ENCODE data around the gene HOXC6. TPM values are rescaled to one million over a fixed set of nuclear protein-coding genes. Genes with fewer than 3 reads are reported as not detected.

The HOXC6 gene
- total and polyA plus RNA-seq, 2 of the 8 experiments (the other 6 are each of a cell fraction or from before 2014, with no cell fraction given) = not detected

GRCh38 chr12:54056110-54056509, 27.9 kb downstream of the HOXC6 start:
- Histone ChIP-seq H3K9me3 (ENCODE audit: insufficient read depth in 2 of 2, low read depth in 1 of 2, low read length in 1 of 2) (no peaks in the 10 kb centered on the region), H2BK120ac (replicated peaks; ENCODE audit: low read depth, low read length) (no peak overlapping the region), H2AFZ (ENCODE audit: low read length) (no peak overlapping the region), H3K14ac (ENCODE audit: insufficient read length) (no peak overlapping the region), H3K4me1 (replicated peaks in 1 of 4; ENCODE audit: control insufficient read depth in 3 of 4, insufficient read depth in 4 of 4, low read length in 3 of 4) (peaks cover 4 to 25% (median 10%) of the 10 kb centered on the region in 4 experiments), H3K18ac (ENCODE audit: extremely low read depth, low read length) (no peak overlapping the region), H3K23ac (ENCODE audit: insufficient read length) (no peak overlapping the region), H2BK15ac (ENCODE audit: low read length) (no peak overlapping the region), H4K91ac (replicated peaks; ENCODE audit: insufficient read length, low read length) (no peak overlapping the region), H3K4ac (replicated peaks; ENCODE audit: insufficient read length, low read depth, low read length) (no peak overlapping the region), H3K79me1 (ENCODE audit: low read depth, low read length) (no peaks in the 10 kb centered on the region), H2BK20ac (ENCODE audit: low read length) (no peak overlapping the region), H3K27me3 (replicated peaks in 1 of 4; ENCODE audit: control insufficient read depth in 3 of 4, extremely low read depth in 1 of 4, insufficient read depth in 3 of 4, low read length in 3 of 4) (peaks cover 95 to 100% (median 99%) of the 10 kb centered on the region in 4 experiments), H3K4me2 (ENCODE audit: insufficient read depth in 1 of 2, low read depth in 2 of 2, low read length in 2 of 2) (no peak overlapping the region; a peak in 1 of 4 replicates), H4K8ac (ENCODE audit: extremely low read depth, insufficient read depth, low read length) (no peak overlapping the region), H2BK5ac (ENCODE audit: low read depth, low read length) (no peak overlapping the region), H3K23me2 (ENCODE audit: low read depth, low read length) (peaks cover 3% of the 10 kb centered on the region), H3K79me2 (ENCODE audit: control insufficient read depth in 1 of 2, insufficient read depth in 2 of 2, low read length in 2 of 2) (no peaks in the 10 kb centered on the region), H4K20me1 (replicated peaks in 1 of 2; ENCODE audit: control insufficient read depth in 1 of 2, insufficient read depth in 2 of 2, low read length in 2 of 2) (peaks cover 9% of the 10 kb centered on the region in 2 experiments), H3K4me3 (ENCODE audit: extremely low read depth in 1 of 4, insufficient read depth in 2 of 4, low read depth in 3 of 4, low read length in 4 of 4) (no peak overlapping the region), H3K56ac (replicated peaks; ENCODE audit: insufficient read length, low read depth, low read length) (no peak overlapping the region), H2BK12ac (ENCODE audit: low read depth, low read length) (no peak overlapping the region), H3K9ac (replicated peaks in 1 of 4; ENCODE audit: extremely low read depth in 1 of 4, low read depth in 3 of 4, low read length in 3 of 4) (no peak overlapping the region), H3K36me3 (ENCODE audit: control insufficient read depth in 2 of 4, insufficient read depth in 4 of 4, low read length in 3 of 4) (no peaks in the 10 kb centered on the region; a peak in 1 of 8 replicates), H3K27ac (ENCODE audit: low read depth, low read length) (no peak overlapping the region), H4K5ac (ENCODE audit: insufficient read length, low read depth, low read length) (no peak overlapping the region), H2AK5ac (ENCODE audit: low read depth, low read length) (no peak overlapping the region)
- no peak for FAIRE-seq
- DNase-seq (ENCODE audit: low read depth in 1 of 2, low spot score in 2 of 2) = no peak
- POLR2A ChIA-PET (ENCODE audit: partially characterized antibody) = no interaction called here
- peak; percentile 72 for TF ChIP-seq RNF2 (IDR thresholded peaks at IDR 0.05; ENCODE audit: borderline replicate concordance, low read depth, low read length, missing control alignments, poor library complexity, severe bottlenecking)
- TF ChIP-seq SUZ12 (IDR thresholded peaks at IDR 0.05; ENCODE audit: low read length) = 0 out of 2 replicates have a peak, but pooled peaks have one; percentile 53
- peak; percentile 54 for TF ChIP-seq EZH2 (IDR thresholded peaks at IDR 0.05; ENCODE audit: low read depth, low read length, severe bottlenecking)
- TF ChIP-seq CBX5 (IDR thresholded peaks at IDR 0.05; ENCODE audit: low read depth, low read length) = no peak
- CTCF ChIA-PET (ENCODE audit: partially characterized antibody) = interaction anchor here (0.6 to 1.4 kb wide), 6 partner anchors 15 to 725 kb away, joined by 3 to 5 read pairs (median 3); no protein-coding TSS in a partner anchor

Data from H1 (cell line).